DOHH2 (cell line): Measurements from ENCODE around the gene C14orf180.

Experiments used
- H3F3A ChIP-seq: fragments of 200-600 bp; sonication (generic), shearing (Covaris generic); 2 replicates; pipeline ENCODE4 v1.6.0; 2016; ENCODE audit warnings: antibody characterized with exemption, mild to moderate bottlenecking; ENCODE audit not compliant: control insufficient read depth, insufficient read depth
- H3K27ac ChIP-seq: fragments of 200-600 bp; sonication (generic); 2 replicates; pipeline ENCODE4 v1.5.1; 2014; ENCODE audit warnings: low read depth, mild to moderate bottlenecking, low read length, moderate library complexity
- H3K27me3 ChIP-seq: fragments of 200-600 bp; sonication (generic); 2 replicates; pipeline ENCODE4 v1.6.1; 2014; ENCODE audit warnings: mild to moderate bottlenecking, low read length, mixed read lengths; ENCODE audit not compliant: control insufficient read depth
- H3K36me3 ChIP-seq: fragments of 200-600 bp; sonication (generic); 2 replicates; pipeline ENCODE4 v1.6.1; 2014; ENCODE audit warnings: mild to moderate bottlenecking, low read length, moderate library complexity, mixed read lengths; ENCODE audit not compliant: control insufficient read depth
- H3K4me1 ChIP-seq: fragments of 200-600 bp; sonication (generic); 2 replicates; pipeline ENCODE4 v1.6.1; 2014; ENCODE audit warnings: mild to moderate bottlenecking, low read length, mixed read lengths; ENCODE audit not compliant: control insufficient read depth
- H3K4me2 ChIP-seq: fragments of 200-600 bp; sonication (generic); 2 replicates; pipeline ENCODE4 v1.6.0; 2014; ENCODE audit warnings: mild to moderate bottlenecking, low read length, moderate library complexity
- H3K4me3 ChIP-seq: fragments of 200-600 bp; sonication (generic); 2 replicates; pipeline ENCODE4 v1.5.1; 2014; ENCODE audit warnings: mild to moderate bottlenecking, low read length, mixed read lengths
- H3K79me2 ChIP-seq: fragments of 200-600 bp; sonication (generic); 2 replicates; pipeline ENCODE4 v1.6.1; 2014; ENCODE audit warnings: mild to moderate bottlenecking, low read length, mixed read lengths; ENCODE audit not compliant: control insufficient read depth
- H3K9me2 ChIP-seq: fragments of 200-600 bp; sonication (generic); replicated peaks from 2 replicates; pipeline ENCODE4 v1.6.1; 2014; ENCODE audit warnings: mild to moderate bottlenecking, low read length, mixed read lengths; ENCODE audit not compliant: control insufficient read depth
- H3K9me3 ChIP-seq: fragments of 200-600 bp; sonication (generic); 2 replicates; pipeline ENCODE4 v1.6.1; 2014; ENCODE audit warnings: antibody characterized with exemption, low read length, mixed read lengths; ENCODE audit not compliant: control insufficient read depth, insufficient read depth
- H4K20me1 ChIP-seq: fragments of 200-600 bp; sonication (generic); 2 replicates; pipeline ENCODE4 v1.6.0; 2014; ENCODE audit warnings: low read depth, mild to moderate bottlenecking, antibody characterized with exemption, low read length, moderate library complexity; ENCODE audit not compliant: control insufficient read depth, insufficient read depth
- CTCF ChIP-seq: fragments of 200-600 bp; sonication (generic); IDR thresholded peaks from one replicate; pipeline ENCODE4 v1.5.1; 2014; ENCODE audit warnings: antibody characterized with exemption, mild to moderate bottlenecking, low read depth, low read length; ENCODE audit not compliant: poor library complexity, severe bottlenecking
- EZH2phosphoT487 ChIP-seq: fragments of 200-600 bp; sonication (generic); IDR thresholded peaks from 2 replicates; pipeline ENCODE4 v1.6.1; 2017; ENCODE audit warnings: borderline replicate concordance, mild to moderate bottlenecking, antibody characterized with exemption, low read length, moderate library complexity, mixed read lengths

C14orf180 gene

GRCh38 chr14:104549536-104550339 is 29.8 kb upstream of the C14orf180 start:
- H3K9me2 ChIP-seq, result no peaks in the 10 kb centered on the region
- no peak overlapping the region for H3K4me2 ChIP-seq
- no peaks in the 10 kb centered on the region for H4K20me1 ChIP-seq
- no peaks in the 10 kb centered on the region for H3K9me3 ChIP-seq
- no peaks in the 10 kb centered on the region for H3K79me2 ChIP-seq
- no peak overlapping the region for H3K27ac ChIP-seq
- H3K4me3 ChIP-seq, result no peak overlapping the region
- TF ChIP-seq EZH2phosphoT487 (no peak), CTCF (no peak)
- no peaks in the 10 kb centered on the region for H3K36me3 ChIP-seq
- H3K4me1 ChIP-seq, result no peaks in the 10 kb centered on the region
- no peaks in the 10 kb centered on the region for H3K27me3 ChIP-seq
- H3F3A ChIP-seq, result no peaks in the 10 kb centered on the region

- H3K79me2 ChIP-seq, result no peaks in the 10 kb centered on the region
- H3K27me3 ChIP-seq, result no peaks in the 10 kb centered on the region
- no peaks in the 10 kb centered on the region for H3F3A ChIP-seq
- H3K4me2 ChIP-seq, result no peak overlapping the region
- H3K4me1 ChIP-seq, result no peaks in the 10 kb centered on the region
- no peaks in the 10 kb centered on the region for H3K9me3 ChIP-seq
- H3K4me3 ChIP-seq, result no peak overlapping the region
- no peaks in the 10 kb centered on the region for H3K36me3 ChIP-seq
- H4K20me1 ChIP-seq, result no peaks in the 10 kb centered on the region
- H3K27ac ChIP-seq, result no peak overlapping the region
- no peaks in the 10 kb centered on the region for H3K9me2 ChIP-seq
- TF ChIP-seq EZH2phosphoT487 (no peak), CTCF (no peak)
These were observed 29.2 kb upstream of the C14orf180 start for GRCh38 chr14:104550340-104550860.

GRCh38 chr14:104550861-104551728 is 28.5 kb upstream of the C14orf180 start:
- Histone ChIP-seq H3K4me3 (no peak overlapping the region), H3K36me3 (no peaks in the 10 kb centered on the region), H3K9me3 (no peaks in the 10 kb centered on the region), H3K27ac (no peak overlapping the region), H3K27me3 (no peaks in the 10 kb centered on the region), H4K20me1 (no peaks in the 10 kb centered on the region), H3F3A (no peaks in the 10 kb centered on the region), H3K4me1 (no peaks in the 10 kb centered on the region), H3K79me2 (no peaks in the 10 kb centered on the region), H3K4me2 (no peak overlapping the region), H3K9me2 (no peaks in the 10 kb centered on the region)
- TF ChIP-seq EZH2phosphoT487 (no peak), CTCF (no peak)
